Inferior parietal cortex (tissue), 1 donor: ENCODE results near the gene TNFAIP3.
A peak's percentile ranks its signal among the peaks of the same experiment; 100 is the strongest.

Experiments
- DNase-seq: peaks from one replicate; pipeline ENCODE4 v3.0.0-alpha.2; 2016; ENCODE audit errors: extremely low spot score

The TNFAIP3 gene

DNA sequence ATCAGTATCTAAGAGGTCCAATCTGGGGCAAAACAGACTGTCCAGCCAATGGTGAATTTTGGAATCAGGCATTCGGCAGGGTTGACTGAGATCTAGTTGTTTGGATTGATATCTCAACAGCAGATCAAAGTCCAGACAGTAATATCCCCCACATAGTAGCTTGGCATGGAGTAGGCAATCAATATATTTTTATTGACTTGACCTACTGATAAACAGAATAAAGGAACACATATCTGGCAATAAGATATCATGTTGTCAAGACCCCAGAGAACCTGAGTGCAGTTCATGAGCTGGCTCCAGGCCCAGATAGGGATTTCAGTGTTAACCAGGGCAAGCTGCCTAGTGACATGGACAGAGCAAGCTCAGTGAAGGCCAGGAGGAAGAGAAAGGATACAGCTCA is 34.4 kb downstream of the TNFAIP3 start:
- DNase-seq, result no peak

- no peak for DNase-seq
Measured at GRCh38 chr6:137902699-137903098, 35.6 kb downstream of the TNFAIP3 start.

- DNase-seq, result no peak
Measured at GRCh38 chr6:137903274-137903932, 36.3 kb downstream of the TNFAIP3 start.

GRCh38 chr6:137903933-137904821 is 37.1 kb downstream of the TNFAIP3 start:
- no peak for DNase-seq

DNA sequence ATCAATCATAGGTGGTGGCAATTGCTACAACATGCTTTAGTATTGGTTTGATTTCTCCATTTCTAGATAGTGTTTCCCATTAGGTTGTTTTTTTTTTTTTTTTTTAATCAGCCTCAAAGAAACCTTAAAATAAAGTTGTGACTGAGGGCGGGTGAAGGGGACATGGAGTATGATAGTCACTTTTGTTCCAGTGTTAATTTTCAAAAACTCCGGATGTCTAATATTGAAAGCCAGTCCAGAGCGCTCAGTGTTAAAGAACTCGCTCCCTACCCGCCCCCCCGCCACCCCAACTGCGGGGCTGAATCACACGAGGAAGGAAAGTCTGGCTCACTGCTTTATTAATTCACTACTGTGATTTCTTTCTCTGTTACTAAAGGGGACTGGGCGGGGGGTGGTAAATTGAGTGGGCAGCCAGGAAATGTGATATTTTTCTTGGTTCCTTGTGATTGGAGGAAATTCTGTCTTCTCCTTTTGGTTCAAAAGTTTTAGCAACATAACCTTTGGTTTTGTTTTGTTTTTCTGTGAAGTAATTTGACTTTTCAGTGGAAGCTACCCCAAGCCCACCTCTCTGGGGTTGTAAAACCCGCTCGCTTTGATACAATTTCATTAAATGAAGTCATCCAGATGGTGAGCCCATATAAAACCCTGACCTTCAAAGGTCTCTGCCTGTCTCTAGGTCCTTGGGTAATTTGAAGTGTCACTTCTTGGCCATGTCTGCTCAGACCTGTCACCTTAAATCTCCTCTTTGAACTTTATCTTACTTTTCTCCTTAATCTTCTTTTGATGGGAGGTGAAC is 38.0 kb downstream of the TNFAIP3 start:
- DNase-seq, result no peak

DNA sequence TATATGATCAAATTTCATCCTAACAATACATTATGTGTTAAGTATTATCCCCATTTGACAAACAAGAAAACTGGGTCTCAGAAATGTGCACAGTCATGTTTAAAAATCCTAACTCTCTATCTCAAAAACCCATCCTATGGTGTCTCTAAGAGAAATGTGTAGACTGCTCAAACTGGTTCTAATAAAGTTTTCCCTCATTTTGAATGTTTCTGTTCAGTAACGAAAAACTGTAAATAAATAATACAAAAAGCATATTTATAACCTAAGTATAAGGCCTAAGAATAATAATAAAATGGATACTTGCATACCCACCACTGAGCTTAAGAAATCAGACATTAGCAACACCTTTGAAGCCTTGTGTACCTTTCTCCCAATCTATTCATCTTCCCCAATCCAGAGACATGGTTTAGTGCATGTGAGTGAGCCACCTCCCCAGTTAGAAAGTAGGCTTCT is 39.0 kb downstream of the TNFAIP3 start:
- DNase-seq, result no peak

- no peak for DNase-seq
Measured at GRCh38 chr6:137907170-137907569, 40.1 kb downstream of the TNFAIP3 start.

- DNase-seq, result no peak
Measured at GRCh38 chr6:137909533-137909932, 42.5 kb downstream of the TNFAIP3 start.

- DNase-seq, result peak; percentile 40
Measured at GRCh38 chr6:137910424-137910834, 43.4 kb downstream of the TNFAIP3 start.

DNA sequence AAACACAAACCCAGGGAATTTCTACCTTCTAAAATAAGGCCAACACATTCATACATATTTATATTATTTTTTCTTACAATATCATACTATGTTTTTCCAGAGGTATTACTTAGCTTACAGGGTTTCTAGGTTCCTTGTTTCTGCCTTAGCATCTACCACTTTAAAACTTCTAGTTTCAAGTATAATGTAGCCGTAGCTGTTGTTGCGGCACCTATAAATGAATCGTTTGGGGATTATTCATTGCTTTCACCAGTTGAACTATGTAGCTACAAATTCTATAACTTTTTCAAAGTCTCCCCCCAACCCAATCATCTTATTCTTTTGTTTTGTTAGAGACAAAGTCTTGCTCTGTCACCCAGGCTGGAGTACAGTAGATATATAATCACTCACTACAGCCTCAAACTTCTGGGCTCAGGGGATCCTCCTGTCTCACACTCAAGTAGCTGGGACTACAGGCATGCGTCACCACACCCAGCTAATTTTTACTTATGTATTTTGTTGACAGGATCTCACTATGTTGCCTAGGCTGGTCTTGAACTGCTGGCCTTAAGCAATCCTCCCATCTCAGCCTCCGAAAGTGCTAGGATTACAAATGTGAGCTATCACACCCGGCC is 43.9 kb downstream of the TNFAIP3 start:
- DNase-seq, result no peak

DNA sequence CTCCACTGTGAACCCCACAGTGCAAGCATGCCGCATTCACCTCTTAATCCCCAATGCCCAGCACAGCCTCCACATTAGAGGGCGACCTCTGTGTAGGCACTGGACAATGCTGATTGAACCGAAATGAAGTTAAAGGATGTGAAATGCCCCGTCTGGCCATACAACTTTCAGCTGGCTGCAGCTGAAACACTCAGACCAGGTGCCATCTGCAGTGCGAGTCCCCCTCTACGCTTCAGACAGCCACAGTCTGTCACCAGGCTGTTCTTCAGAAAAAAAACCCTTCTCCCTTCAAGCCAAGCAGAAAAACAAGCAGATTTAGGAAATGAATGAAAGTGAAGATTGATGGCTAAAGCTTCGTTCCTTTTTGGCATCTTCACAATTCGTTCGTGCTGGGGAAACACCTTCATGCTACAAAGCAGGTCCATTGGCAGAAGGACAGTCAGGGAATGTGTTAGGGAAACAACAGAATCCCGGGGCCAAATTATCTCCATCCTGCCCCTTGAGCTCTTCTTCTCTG is 44.7 kb downstream of the TNFAIP3 start:
- DNase-seq, result no peak

- DNase-seq, result no peak
Measured at GRCh38 chr6:137912813-137913212, 45.8 kb downstream of the TNFAIP3 start.

DNA sequence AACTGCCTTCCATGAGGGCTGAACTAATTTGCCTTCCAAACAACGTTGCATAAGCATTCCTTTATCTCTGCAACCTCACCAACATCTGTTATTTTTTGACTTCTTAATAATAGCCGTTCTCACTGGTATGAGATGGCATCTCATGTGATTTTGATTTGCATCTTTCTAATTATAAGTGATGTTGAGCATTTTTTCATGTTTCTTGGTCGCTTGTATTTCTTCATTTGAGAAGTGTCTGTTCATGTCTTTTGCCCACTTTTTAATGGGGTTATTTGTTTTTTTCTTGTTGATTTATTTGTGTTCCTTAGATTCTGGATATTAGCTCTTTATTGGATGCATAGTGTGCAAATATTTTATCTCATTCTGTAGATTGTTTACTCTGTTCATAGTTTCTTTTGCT is 46.4 kb downstream of the TNFAIP3 start:
- no peak for DNase-seq

DNA sequence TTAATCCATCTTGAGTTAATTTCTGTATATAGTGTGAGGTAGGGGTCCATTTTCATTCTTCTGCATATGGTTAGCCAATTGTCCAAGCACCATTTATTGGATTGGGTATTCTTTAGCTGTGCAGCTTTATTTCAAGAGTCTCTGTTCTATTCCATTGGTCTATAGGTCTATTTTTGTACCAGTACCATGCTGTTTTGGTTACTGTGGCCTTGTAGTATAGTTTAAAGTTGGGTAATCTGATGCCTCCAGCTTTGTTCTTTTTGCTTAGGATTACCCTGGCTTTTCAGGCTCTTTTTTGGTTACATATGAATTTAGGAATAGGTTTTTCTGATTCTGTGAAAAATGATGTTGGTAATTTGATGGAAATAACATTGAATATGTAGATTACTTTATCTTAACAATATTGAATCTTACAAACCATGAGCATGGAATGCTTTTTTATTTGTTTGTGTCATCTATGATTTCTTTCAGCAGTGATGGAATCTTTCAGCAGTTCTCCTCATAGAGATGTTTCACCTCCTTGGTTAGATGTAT is 47.0 kb downstream of the TNFAIP3 start:
- DNase-seq, result no peak

DNA sequence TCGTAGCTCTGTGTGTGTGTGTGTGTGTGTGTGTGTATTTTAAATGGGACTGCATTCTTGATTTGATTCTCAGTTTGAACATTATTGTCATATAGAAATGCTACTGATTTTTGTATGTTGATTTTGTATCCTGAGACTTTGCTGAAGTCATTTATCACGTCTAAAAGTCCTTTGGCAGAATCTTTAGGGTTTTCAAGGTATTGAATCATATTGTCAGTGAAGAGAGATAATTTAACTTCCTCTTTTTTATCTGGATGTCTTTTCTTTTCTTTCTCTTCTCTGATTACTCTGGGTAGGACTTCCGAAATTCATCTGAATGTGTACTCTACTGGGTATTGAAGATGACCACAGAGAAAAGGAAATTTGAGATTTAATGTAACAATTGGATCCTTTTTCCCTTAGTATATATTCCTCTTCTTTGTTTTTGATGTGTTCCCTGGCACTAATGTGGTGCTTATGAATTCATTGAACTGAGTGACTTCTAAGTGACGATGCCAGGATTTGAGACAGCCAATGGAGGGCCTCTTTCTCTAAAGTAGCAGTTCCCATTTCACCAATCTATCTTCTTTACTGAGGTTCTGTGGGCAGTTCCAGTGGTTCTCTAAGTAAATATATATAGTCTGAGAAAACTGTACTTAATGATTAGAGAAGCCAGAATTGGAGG is 47.6 kb downstream of the TNFAIP3 start:
- DNase-seq, result no peak

GRCh38 chr6:137915790-137916189 is 48.7 kb downstream of the TNFAIP3 start:
- no peak for DNase-seq

DNA sequence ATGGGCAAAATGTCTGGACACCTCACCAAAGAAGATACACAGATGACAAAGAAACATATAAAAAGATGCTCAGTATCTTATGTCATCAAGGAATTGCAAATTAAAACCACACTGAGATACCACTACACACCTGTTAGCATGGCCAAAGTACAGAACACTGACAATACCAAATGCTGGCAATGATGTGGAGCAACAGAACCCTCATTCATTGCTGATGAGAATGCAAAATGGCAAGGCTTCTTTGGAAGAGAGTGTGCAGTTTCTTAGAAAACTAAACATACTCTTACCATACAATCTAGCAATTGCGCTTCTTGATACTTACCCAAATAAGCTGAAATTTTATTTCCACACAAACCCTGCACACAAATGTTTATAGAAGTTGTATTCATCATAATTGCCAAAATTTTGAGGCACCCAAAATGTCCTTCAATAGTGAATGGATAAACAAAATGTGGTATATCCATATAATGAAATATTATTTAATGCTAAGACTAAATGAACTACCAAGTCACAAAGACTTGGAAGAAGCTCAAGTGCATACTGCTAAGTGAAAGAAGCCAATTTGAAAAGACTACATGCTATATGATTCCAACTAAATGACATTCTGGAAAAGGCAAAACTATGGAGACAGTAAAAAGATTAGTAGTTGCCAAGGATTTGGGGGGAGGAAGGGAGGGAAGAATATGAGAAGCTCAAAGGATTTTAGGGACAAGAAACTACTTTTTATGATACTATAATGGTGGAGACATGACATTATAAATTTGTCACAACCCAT is 50.7 kb downstream of the TNFAIP3 start:
- DNase-seq, result no peak

DNA sequence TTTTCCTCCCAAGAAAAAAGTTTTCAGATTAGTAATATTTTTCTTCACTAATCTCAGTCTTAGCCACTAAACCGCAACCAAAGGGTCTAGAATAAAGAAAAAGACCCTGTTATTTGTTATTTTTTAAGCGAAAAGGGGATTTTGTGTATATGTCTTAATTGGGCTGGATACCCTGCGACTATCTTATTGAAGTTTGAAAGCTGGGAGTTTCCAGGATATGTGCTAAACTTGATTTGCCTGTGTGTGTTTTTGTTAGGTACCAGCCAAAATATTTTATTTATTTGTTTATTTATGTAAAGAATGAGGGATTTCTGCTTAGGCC is 52.4 kb downstream of the TNFAIP3 start:
- no peak for DNase-seq

DNA sequence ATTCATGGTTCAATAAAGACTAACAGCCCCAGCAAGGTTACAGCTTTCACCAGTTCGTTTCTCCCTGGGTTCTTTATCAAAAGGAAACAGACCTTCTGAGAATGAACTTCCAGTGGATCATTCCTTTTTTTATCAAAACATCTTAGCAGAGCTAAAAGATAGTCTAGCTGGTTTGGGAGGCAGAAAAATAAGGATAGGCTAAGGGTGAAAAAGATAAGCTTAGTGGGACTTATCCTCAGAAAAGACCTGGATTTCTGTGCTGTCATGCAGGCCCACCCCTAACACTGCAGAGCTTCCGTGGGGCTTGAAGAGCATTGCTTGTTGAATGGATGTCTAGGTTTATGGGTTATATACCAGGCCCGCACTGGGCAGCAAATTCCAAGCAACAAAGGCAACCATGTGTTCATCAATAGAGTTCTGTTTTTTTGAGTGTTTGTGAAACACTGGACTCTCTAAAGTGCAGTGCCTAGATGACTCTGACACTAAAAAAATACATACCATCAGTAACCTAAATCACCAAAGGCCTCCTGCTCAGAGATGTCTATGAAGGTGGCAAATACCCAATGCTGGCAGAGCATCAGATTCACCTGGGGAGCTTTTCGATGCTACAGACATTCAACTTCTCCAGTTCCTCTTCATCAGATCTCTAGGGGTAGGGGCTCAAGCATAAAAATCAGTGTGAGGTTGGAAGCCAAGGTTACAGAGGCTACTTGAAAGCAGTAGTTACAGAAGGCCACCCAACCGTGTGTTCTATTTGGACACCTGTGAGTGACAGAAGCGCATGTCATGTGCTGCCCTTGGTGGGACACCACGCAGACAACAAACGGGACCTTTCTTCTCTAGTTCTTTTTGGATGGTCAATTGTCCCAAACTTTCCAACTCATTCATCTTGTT is 53.0 kb downstream of the TNFAIP3 start:
- DNase-seq, result no peak
